IMR-90 (cell line): ENCODE results near the gene DENND6B. TPM values are rescaled to one million over a fixed set of nuclear protein-coding genes. Genes with fewer than 3 reads are reported as not detected.

Experiments used
- ATAC-seq: fragments of 200-7000 bp; cut with Tn5 transposase; 2 replicates; pipeline ENCODE4 v1.9.1; 2020; ENCODE audit warnings: low read depth, mild to moderate bottlenecking, moderate library complexity
- BruUV-seq: library from RNA; stranded (reverse); fragments of 400-500 nt; replicated peaks from 2 replicates; lab custom pipeline; 2021; lab: Mats Ljungman, UMichigan
- CTCF ChIA-PET: fragments of 300-600 bp; formaldehyde crosslinking; extraction: SDS; loops from one replicate; lab custom pipeline; 2021; ENCODE audit warnings: antibody characterized with exemption; lab: Yijun Ruan, JAX
- POLR2A ChIA-PET: fragments of 300-600 bp; sonication (Branson Sonifier 250); formaldehyde crosslinking; loops from one replicate; lab custom pipeline; 2022; ENCODE audit warnings: antibody characterized with exemption; ENCODE audit not compliant: unreplicated experiment; lab: Charles Lee
- DNase-seq: peaks from one replicate; pipeline ENCODE4 v3.0.0; 2013
- H2AFZ ChIP-seq: replicated peaks from 2 replicates; pipeline ENCODE3; 2013; ENCODE audit warnings: low read length, mild to moderate bottlenecking; ENCODE audit not compliant: poor library complexity
- H2AK5ac ChIP-seq: 2 replicates; pipeline ENCODE4 v1.6.1; 2013; ENCODE audit warnings: low read depth, low read length, inconsistent platforms
- H2AK9ac ChIP-seq: replicated peaks from 2 replicates; pipeline ENCODE3; 2013; ENCODE audit warnings: mild to moderate bottlenecking, low read depth, low read length, moderate library complexity; ENCODE audit not compliant: poor library complexity
- H2BK120ac ChIP-seq: 2 replicates; pipeline ENCODE4 v1.6.1; 2013; ENCODE audit warnings: low read depth, low read length, inconsistent platforms
- H2BK15ac ChIP-seq: 3 replicates; pipeline ENCODE4 v1.6.1; 2013; ENCODE audit warnings: low read depth, low read length, inconsistent platforms
- H2BK20ac ChIP-seq: 2 replicates; pipeline ENCODE4 v1.6.1; 2013; ENCODE audit warnings: low read depth, mild to moderate bottlenecking, inconsistent platforms, low read length, moderate library complexity
- H2BK5ac ChIP-seq: 2 replicates; pipeline ENCODE4 v1.6.1; 2013; ENCODE audit warnings: mild to moderate bottlenecking, low read depth, low read length, inconsistent platforms; ENCODE audit not compliant: poor library complexity, severe bottlenecking
- H3K14ac ChIP-seq: replicated peaks from 2 replicates; pipeline ENCODE4 v1.6.1; 2013; ENCODE audit warnings: low read depth, low read length, inconsistent platforms
- H3K18ac ChIP-seq: 2 replicates; pipeline ENCODE4 v1.6.1; 2013; ENCODE audit warnings: low read depth, low read length, control low read depth
- H3K23ac ChIP-seq: 2 replicates; pipeline ENCODE4 v1.6.1; 2013; ENCODE audit warnings: low read depth, low read length, inconsistent platforms
- H3K27ac ChIP-seq: 2 replicates; pipeline ENCODE4 v1.5.1; 2013; ENCODE audit warnings: mild to moderate bottlenecking, control low read depth, low read length; ENCODE audit not compliant: insufficient read depth
- H3K27me3 ChIP-seq: 2 replicates; pipeline ENCODE4 v1.6.1; 2013; ENCODE audit warnings: low read length; ENCODE audit not compliant: control insufficient read depth, insufficient read depth
- H3K36me3 ChIP-seq: 2 replicates; pipeline ENCODE4 v1.6.1; 2013; ENCODE audit warnings: low read length, mixed read lengths; ENCODE audit not compliant: control insufficient read depth, insufficient read depth
- H3K4ac ChIP-seq: 2 replicates; pipeline ENCODE4 v1.6.1; 2013; ENCODE audit warnings: low read depth, low read length, inconsistent platforms
- H3K4me1 ChIP-seq: 2 replicates; pipeline ENCODE4 v1.6.1; 2013; ENCODE audit warnings: low read length, mixed read lengths; ENCODE audit not compliant: control insufficient read depth, insufficient read depth
- H3K4me2 ChIP-seq: 2 replicates; pipeline ENCODE4 v1.6.1; 2013; ENCODE audit warnings: low read depth, mild to moderate bottlenecking, control low read depth, low read length, moderate library complexity
- H3K4me3 ChIP-seq: 2 replicates; pipeline ENCODE4 v1.5.1; 2013; ENCODE audit warnings: low read depth, mild to moderate bottlenecking, control low read depth, low read length, moderate library complexity; ENCODE audit not compliant: insufficient read depth
- H3K56ac ChIP-seq: 2 replicates; pipeline ENCODE4 v1.6.1; 2013; ENCODE audit warnings: low read length, inconsistent platforms; ENCODE audit not compliant: insufficient read depth; ENCODE audit errors: extremely low read depth
- H3K79me1 ChIP-seq, 2 experiments: 2 replicates each; pipeline ENCODE4 v1.6.1; 2013; ENCODE audit warnings: low read length in 2 of 2, inconsistent platforms in 1 of 2, low read depth in 1 of 2
- H3K9ac ChIP-seq: 2 replicates; pipeline ENCODE4 v1.6.1; 2013; ENCODE audit warnings: low read depth, low read length, control low read depth
- H3K9me1 ChIP-seq: 2 replicates; pipeline ENCODE4 v1.6.1; 2013; ENCODE audit warnings: low read length, inconsistent platforms; ENCODE audit not compliant: insufficient read depth
- H3K9me3 ChIP-seq: 2 replicates; pipeline ENCODE4 v1.6.1; 2013; ENCODE audit warnings: low read length; ENCODE audit not compliant: control insufficient read depth, insufficient read depth
- H4K20me1 ChIP-seq: 2 replicates; pipeline ENCODE4 v1.6.1; 2013; ENCODE audit warnings: low read length, inconsistent platforms; ENCODE audit not compliant: insufficient read depth
- H4K5ac ChIP-seq: 2 replicates; pipeline ENCODE4 v1.6.1; 2013; ENCODE audit warnings: mild to moderate bottlenecking, low read depth, low read length, control low read depth
- H4K8ac ChIP-seq, 2 experiments: 2 replicates each; pipeline ENCODE4 v1.6.1; 2013; ENCODE audit warnings: low read depth in 2 of 2, low read length in 2 of 2, control low read depth in 1 of 2, inconsistent platforms in 1 of 2
- H4K91ac ChIP-seq: 2 replicates; pipeline ENCODE4 v1.6.1; 2013; ENCODE audit warnings: low read depth, low read length, inconsistent platforms; ENCODE audit not compliant: insufficient read depth
- CHD1 ChIP-seq: IDR thresholded peaks from 2 replicates; pipeline ENCODE4 v1.6.1; 2012; ENCODE audit warnings: low read depth, low read length, improper control_type of control experiment
- MAZ ChIP-seq: IDR thresholded peaks from 2 replicates; pipeline ENCODE4 v1.6.1; 2012; ENCODE audit warnings: low read depth, mild to moderate bottlenecking, low read length, improper control_type of control experiment, moderate library complexity, borderline replicate concordance
- POLR2A ChIP-seq: IDR thresholded peaks from 2 replicates; pipeline ENCODE4 v1.6.1; 2012; ENCODE audit warnings: mild to moderate bottlenecking, low read depth, low read length
- RAD21 ChIP-seq: IDR thresholded peaks from 2 replicates; pipeline ENCODE4 v1.6.1; 2012; ENCODE audit warnings: low read length, improper control_type of control experiment
- RCOR1 ChIP-seq: IDR thresholded peaks from 2 replicates; pipeline ENCODE4 v1.6.1; 2012; ENCODE audit warnings: mild to moderate bottlenecking, low read length, improper control_type of control experiment; ENCODE audit not compliant: insufficient replicate concordance
- SMC3 ChIP-seq: fragments of 150-350 bp; IDR thresholded peaks from 2 replicates; pipeline ENCODE4 v1.6.1; 2016; ENCODE audit warnings: low read depth, mild to moderate bottlenecking, antibody characterized with exemption, low read length, moderate library complexity
- WGBS, 2 experiments: methylation state at CpG; one replicate each; pipeline versions ENCODE4 v1.1.5 to v1.1.7; 2013; ENCODE audit warnings: missing lambda C conversion rate in 2 of 2; ENCODE audit not compliant: insufficient read length in 1 of 2; ENCODE audit errors: extremely low coverage in 2 of 2; 5-methylcytosine and 5-hydroxymethylcytosine counted together
- dilution Hi-C: fragments of 300-500 bp; cut with HindIII; formaldehyde crosslinking; loops from one replicate; pipeline ENCODE4 v1.14.3; 2018; ENCODE audit warnings: low sequenced_read_pairs; ENCODE audit not compliant: unreplicated experiment
- in situ Hi-C: fragments of 300-500 bp; cut with MboI; formaldehyde crosslinking; loops from 3 replicates; pipeline ENCODE4 v1.14.3; 2019; ENCODE audit warnings: low sequenced_read_pairs, inconsistent platforms, mixed read lengths
- intact Hi-C: fragments of 100-400 bp; cut with micrococcal nuclease; formaldehyde crosslinking; loops from 2 replicates; pipeline ENCODE4 v1.10.0; 2022
- polyA plus RNA-seq, 3 experiments: library from polyadenylated mRNA; depleted of rRNA; stranded (reverse); fragments of >200 nt; gene quantifications; 2 replicates each; pipeline ENCODE4 v1.2.3, GENCODE V29; 2012; ENCODE audit warnings: low replicate concordance in 1 of 3
- total RNA-seq: library from RNA; depleted of rRNA; stranded (reverse); fragments of >200 nt; gene quantifications from 2 replicates; pipeline ENCODE4 v1.2.3, GENCODE V29; 2012
- TF ChIP-seq, protein P1 (sequence below): fragments of 150-350 bp; IDR thresholded peaks from 2 replicates; pipeline ENCODE4 v1.6.1; 2017; ENCODE audit warnings: mild to moderate bottlenecking, antibody characterized with exemption, low read length, low read depth
- TF ChIP-seq, protein P2 (sequence below): fragments of 150-350 bp; IDR thresholded peaks from 2 replicates; pipeline ENCODE4 v1.6.1; 2016; ENCODE audit warnings: low read depth, mild to moderate bottlenecking, low read length, moderate library complexity, borderline replicate concordance

DENND6B gene
- total and polyA plus RNA-seq, 2 of the 4 experiments (the other 2 are of a cell fraction) = 0.36 to 4.9 TPM

DNA sequence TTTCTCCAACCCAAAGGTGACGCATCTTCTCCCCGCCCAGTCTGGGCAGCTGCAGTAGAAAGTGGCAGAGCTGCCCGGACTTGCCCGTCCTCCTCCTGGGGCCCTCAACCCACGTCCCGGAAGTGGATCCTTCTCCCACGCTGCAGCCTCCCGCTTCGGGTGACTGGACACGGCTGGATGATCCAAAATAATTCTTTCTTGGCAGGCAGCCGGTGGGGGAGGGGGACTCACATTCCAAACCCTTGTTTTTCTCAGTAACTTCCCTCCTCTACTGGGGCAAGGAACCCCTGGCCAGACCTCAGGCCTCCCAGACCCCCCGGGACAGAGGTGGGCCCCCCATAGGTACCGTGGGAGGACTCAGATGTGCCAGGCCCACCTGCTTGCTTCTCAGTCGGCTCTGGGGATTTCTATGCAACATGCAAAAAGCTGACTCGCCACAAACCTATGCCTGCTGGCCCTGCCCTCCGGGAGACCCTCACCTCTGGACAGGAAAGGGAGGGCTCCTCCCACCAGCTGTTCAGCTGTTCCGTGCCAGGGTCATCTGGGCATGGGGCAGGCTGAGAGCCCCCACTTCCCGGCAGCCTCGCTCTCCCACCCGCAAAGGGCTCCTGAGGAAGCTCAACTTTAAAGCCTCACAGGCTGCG, 20.8 kb downstream of the DENND6B start (continued):
- TF ChIP-seq, protein P1, sequence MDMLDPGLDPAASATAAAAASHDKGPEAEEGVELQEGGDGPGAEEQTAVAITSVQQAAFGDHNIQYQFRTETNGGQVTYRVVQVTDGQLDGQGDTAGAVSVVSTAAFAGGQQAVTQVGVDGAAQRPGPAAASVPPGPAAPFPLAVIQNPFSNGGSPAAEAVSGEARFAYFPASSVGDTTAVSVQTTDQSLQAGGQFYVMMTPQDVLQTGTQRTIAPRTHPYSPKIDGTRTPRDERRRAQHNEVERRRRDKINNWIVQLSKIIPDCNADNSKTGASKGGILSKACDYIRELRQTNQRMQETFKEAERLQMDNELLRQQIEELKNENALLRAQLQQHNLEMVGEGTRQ = no peak
- peak; percentile 83; the same call in 1 of the 2 replicates for TF ChIP-seq CHD1

GRCh38 chr22:50305393-50305922, 21.4 kb downstream of the DENND6B start:
- Histone ChIP-seq H3K23ac (peak overlapping the region; percentile 89), H3K27me3 (no peaks in the 10 kb centered on the region), H3K79me1 (peaks cover 0 to 44% of the 10 kb centered on the region in 2 experiments; a peak in 2 of 4 replicates), H2AK9ac (peak overlapping the region; percentile 95), H4K91ac (peak overlapping the region; percentile 97), H3K4me3 (peak overlapping the region; percentile 5; the same call in 1 of the 2 replicates), H3K56ac (peak overlapping the region; percentile 78), H3K9me1 (peaks cover 22% of the 10 kb centered on the region), H3K4ac (peak overlapping the region; percentile 99), H2AFZ (peak overlapping the region; percentile 53), H3K18ac (peak overlapping the region; percentile 51), H4K5ac (peak overlapping the region; percentile 79), H3K4me1 (peaks cover 63% of the 10 kb centered on the region), H3K27ac (peak overlapping the region; percentile 96), H3K9me3 (no peaks in the 10 kb centered on the region), H2BK120ac (peak overlapping the region; percentile 91), H3K36me3 (peaks cover 24% of the 10 kb centered on the region; the same call in 1 of the 2 replicates), H2AK5ac (peak overlapping the region; percentile 99), H3K14ac (peak overlapping the region; percentile 95), H4K8ac (peak overlapping the region; percentile 71 to 92; a peak in 3 of 4 replicates), H2BK5ac (peak overlapping the region; percentile 95), H2BK20ac (peak overlapping the region; percentile 72), H3K4me2 (peak overlapping the region; percentile 62), H3K9ac (peak overlapping the region; percentile 81), H4K20me1 (peaks cover 59% of the 10 kb centered on the region), H2BK15ac (peak overlapping the region; percentile 88; the same call in 1 of the 3 replicates)
- no peak for ATAC-seq
- no TSS peak for BruUV-seq
- TF ChIP-seq POLR2A (no peak), RAD21 (no peak), SMC3 (no peak), MAZ (no peak), RCOR1 (no peak)
- TF ChIP-seq, protein P2, sequence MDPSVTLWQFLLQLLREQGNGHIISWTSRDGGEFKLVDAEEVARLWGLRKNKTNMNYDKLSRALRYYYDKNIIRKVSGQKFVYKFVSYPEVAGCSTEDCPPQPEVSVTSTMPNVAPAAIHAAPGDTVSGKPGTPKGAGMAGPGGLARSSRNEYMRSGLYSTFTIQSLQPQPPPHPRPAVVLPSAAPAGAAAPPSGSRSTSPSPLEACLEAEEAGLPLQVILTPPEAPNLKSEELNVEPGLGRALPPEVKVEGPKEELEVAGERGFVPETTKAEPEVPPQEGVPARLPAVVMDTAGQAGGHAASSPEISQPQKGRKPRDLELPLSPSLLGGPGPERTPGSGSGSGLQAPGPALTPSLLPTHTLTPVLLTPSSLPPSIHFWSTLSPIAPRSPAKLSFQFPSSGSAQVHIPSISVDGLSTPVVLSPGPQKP = no peak
- DNase-seq = no peak
- dilution Hi-C loops (no loop called here), intact Hi-C loops (loop anchor here (5.0 kb wide), 1 partner anchor 33 kb away; the partner anchor contains the start of gene MAPK11), in situ Hi-C loops (no loop called here)
- POLR2A ChIA-PET = interaction anchor here (1.2 kb wide), 1 partner anchor 11 kb away, joined by 6 read pairs; no protein-coding TSS in a partner anchor
- CTCF ChIA-PET = interaction anchor here (0.8 kb wide), 1 partner anchor 64 kb away, joined by 4 read pairs; no protein-coding TSS in a partner anchor
- WGBS, 2 experiments = 22% methylated on average over 4 of the region's 14 CpGs; no CpG with 5 or more reads in 1 of the 2 experiments
